Urothelium cell line (cell line): ENCODE measurements around the gene RNF150.

Experiments used
- DNase-seq: peaks from one replicate; pipeline ENCODE4 v3.0.0; 2011; ENCODE audit warnings: low spot score, mixed read lengths
- FAIRE-seq: peaks from 2 replicates; lab custom pipeline; 2011; peaks lifted over from hg19 to GRCh38; lab: Jason Lieb, UNC

Gene RNF150

GRCh38 chr4:140871368-140871767 lies 261.9 kb downstream of the RNF150 start:
- FAIRE-seq = no peak
- DNase-seq = no peak

GRCh38 chr4:140870427-140870826 lies 262.8 kb downstream of the RNF150 start:
- DNase-seq (no peak), FAIRE-seq (no peak)

DNA sequence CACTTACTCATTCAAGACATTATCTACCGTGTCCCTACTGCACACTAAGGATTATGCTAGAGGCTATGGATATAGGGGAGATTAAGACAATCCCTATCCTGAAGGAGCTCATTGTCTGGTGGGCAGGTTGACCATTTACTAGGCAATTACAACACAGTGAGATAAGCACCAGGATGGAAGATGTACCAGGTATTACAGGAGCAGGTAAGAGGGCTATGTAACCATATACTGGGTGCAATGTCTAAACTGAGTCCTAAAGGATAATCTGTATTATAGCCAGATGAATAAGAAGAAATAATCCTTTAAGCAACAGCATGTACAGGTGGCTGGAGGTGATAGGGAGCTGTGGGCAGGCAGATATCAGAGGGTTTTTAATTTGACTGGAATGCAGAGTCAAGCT lies 263.8 kb downstream of the RNF150 start:
- DNase-seq (no peak), FAIRE-seq (no peak)

- DNase-seq (no peak), FAIRE-seq (no peak)
Observed at GRCh38 chr4:140867356-140867755, 265.9 kb downstream of the RNF150 start.

DNA sequence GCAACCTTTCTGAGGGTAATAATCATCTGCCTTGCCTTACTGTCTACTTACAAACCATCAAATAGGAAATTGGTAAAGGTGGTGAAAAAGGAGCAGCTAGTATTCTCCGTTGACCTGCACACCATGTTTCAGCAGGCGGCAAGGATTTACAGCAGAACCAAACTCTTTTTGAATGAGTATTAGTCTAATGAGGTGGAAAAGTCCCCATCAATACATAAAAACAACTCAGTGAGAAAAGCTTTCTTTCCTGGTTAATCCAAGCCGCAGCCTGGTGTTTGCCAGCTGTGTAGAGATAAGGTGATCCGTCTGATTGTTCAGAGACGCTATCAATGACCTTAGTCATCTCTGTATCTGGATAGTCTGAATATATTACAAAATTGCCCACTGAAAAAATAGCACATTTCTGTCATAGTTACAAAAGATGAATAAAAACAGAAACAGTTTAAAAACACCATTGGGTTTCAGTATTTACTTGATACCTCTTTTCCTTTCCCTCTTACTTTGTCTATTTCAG lies 266.7 kb downstream of the RNF150 start:
- no peak for FAIRE-seq
- DNase-seq = no peak

GRCh38 chr4:140865253-140866217 lies 267.7 kb downstream of the RNF150 start:
- DNase-seq (no peak), FAIRE-seq (no peak)

DNA sequence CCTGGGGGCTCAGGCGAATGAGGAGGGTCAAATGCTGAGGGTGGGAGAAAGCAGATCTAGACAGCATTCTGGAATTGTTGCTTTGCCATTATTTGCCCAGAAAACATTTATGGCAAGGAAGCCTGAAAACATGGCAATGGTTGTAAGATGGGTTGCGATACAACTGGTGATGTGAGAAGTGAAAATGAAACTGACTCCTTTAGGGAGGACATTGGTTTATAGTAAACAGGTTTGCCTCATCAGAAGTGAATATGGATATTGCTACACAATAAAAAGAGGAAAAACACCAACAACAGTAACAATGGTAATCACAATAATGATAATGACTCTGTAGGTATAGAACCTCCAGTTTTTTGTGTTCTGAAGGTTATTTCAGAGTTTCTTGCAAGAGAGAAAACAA lies 270.1 kb downstream of the RNF150 start:
- no peak for FAIRE-seq

DNA sequence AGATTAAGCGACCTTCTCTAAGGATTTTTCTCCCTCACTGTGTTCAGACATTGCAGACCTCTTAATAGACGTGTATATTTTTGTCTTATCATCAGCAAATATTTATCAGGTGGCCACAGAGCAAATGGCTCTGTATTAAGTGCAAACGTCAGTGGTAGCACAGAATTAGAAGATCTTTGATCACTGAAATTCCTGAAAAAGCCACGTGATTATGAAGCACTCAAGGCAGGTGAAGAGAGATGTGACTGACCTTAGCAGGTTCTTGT lies 271.2 kb downstream of the RNF150 start:
- DNase-seq (no peak), FAIRE-seq (no peak)

More for the DNA sequence above, 270.1 kb downstream of the RNF150 start:
- DNase-seq = no peak

DNA sequence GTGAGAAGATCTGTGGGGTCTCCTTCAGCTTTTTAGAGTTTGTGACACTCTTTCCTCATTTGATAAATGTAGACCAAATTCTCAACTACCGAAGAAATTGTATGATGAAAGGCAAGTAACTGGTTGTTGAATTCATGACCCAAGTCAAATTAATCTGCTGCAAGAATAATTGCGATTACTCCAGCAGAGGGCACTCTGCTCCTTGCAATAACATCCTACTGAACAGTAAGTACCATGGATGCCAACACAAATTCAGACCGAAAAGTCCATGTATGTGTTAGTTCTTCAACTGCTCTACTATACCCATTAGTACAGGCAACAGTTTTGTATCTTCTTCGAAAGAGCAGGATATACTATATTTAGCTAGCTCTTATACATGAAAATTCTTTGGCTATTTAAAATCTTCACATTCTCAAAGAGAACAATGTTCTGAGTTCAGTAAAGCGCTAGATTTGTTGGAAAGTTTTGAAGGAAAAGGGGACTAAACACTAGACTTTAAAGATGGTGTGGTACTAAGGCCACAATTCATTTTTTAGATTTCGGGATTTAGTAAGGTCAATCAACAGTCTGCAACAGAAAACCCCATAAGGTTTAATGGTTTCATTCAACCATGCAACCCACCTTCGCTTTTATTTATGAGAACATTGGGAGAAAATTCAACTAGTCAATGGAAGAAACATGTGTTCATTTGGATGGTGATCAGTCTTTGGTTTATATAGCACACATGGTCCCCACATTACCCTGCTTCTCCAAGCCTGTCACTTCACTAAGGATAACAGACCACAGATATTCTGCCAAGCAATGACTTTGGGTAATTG lies 271.7 kb downstream of the RNF150 start:
- DNase-seq (peak; percentile 50), FAIRE-seq (no peak)

GRCh38 chr4:140858897-140859296 lies 274.4 kb downstream of the RNF150 start:
- no peak for DNase-seq
- no peak for FAIRE-seq

- DNase-seq (no peak), FAIRE-seq (no peak)
Observed at GRCh38 chr4:140857111-140857510, 276.2 kb downstream of the RNF150 start.

GRCh38 chr4:140856621-140857062 lies 276.6 kb downstream of the RNF150 start:
- FAIRE-seq = no peak
- peak; percentile 61 for DNase-seq

DNA sequence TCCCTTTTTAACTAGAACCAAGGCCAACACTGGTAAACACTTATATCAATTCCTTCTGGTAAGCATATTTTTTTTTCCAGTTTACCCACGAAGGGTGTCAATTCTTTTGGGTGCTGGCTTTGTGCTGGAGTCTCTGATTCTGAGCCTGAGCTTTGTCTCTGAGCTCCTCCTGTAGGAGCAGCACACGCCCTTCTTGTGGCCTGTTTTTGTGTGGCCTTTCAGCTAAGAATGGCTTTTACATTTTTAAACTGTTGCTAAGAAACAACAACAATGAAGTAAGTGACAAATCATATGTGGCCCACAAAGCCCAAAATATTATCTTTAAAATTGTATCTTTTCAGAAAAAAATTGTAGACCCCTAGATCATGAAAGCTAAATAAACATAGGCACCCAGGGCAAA lies 279.1 kb downstream of the RNF150 start:
- DNase-seq = no peak
- FAIRE-seq = no peak

DNA sequence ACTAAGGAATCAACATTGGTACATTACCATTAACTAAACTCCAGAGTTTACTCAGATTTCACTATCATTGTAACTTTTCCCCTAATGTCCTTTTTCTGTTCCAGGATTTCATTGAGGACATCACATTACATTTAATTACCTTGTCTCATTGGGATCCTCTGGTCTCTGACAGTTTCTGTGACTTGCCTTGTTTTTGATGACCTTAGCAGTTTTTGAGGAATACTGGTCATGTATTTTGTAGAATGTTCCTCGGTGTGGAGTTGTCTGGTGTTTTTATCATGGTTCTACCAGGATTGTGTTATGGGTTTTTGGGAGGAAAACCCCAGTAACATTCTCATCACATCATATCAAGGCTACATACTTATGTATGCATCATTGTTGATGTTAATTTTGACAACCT lies 281.5 kb downstream of the RNF150 start:
- DNase-seq (no peak), FAIRE-seq (no peak)

DNA sequence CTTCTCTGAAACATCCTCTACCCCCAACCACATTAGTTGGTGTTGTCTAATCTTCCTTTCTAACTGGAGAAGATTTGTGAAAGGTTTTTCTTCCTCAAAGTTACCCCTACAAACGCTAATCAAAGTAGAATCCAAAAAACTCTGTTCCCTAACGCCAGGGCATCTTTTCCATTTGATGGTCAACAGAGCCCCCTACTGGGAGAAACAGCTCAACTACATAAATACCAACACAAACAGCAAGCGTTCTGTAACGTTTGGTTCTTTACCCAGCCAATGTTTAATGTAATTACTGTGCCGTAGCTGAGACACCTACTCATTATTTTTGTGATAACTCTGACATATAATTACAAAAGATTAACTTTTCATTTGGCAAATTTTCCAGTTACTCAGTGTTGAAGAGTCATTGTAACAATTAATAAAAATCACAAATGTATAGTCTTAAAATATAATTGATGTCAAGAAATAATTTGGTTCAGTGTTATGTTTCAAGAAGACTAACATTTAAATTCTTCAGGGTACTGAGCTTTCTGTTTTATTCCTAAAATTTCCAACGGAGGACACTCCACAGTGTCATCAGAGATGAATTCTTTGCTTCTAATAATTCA lies 282.1 kb downstream of the RNF150 start:
- DNase-seq (peak; percentile 61), FAIRE-seq (no peak)

- FAIRE-seq = no peak
Observed at GRCh38 chr4:140849526-140849925, 283.7 kb downstream of the RNF150 start.

DNA sequence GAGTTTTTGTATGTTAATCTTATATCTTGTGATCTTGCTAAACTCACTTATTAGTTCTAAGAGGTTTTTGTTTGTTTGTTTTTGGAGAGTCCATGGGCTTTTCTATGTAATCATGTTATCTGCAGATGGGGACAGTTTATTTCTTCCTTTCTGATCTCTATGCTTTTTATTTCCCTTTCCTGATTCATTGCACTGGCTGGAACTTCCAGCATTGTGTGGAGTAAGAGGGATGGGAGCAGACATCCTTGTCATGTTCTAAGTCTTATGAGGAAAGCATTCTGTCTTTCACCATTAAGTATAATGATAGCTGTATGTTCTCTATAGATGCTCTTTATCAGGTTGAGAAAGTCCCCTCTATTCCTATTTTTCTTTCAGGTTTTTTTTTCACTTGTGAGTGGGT lies 286.5 kb downstream of the RNF150 start:
- no peak for FAIRE-seq
- DNase-seq = no peak

More at GRCh38 chr4:140849526-140849925, 283.7 kb downstream of the RNF150 start:
- DNase-seq = no peak

DNA sequence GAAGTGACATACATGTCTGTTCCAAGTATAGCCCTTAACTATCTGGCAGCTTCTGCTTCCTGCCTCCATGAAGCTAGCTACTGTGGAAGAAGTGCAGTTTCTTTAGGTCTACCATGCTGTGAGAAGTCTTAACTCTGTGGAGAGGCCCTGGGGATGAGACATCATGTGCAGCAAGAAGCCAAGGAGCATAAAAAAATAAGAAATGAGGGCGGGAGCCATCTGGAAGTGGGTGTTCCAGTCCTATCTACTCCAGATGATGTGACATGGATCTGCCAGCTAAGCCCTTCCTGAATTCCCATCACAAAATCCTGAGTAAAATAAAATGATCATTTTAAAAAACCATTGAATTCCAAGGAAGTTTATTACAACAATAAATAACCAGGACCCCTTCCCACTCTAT lies 289.2 kb downstream of the RNF150 start:
- DNase-seq (no peak), FAIRE-seq (no peak)

DNA sequence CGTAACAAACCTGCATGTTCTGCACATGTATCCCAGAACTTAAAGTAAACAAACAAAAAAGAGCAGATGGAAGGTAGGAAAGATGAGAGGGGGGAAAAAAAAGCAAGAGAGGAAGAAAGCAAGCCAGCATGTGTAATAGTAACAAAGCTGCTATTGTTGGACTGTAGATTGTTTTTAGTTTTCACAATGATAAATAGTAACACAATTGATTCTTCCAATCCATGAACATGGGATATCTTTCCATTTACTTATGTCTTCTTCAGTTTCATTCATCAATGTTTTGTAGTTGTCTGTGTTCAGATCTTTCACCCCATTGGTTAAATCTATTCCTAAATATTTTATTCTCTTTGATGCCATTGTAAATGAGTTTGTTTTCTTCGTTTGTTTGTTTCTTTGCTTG lies 292.1 kb downstream of the RNF150 start:
- no peak for DNase-seq
- no peak for FAIRE-seq

DNA sequence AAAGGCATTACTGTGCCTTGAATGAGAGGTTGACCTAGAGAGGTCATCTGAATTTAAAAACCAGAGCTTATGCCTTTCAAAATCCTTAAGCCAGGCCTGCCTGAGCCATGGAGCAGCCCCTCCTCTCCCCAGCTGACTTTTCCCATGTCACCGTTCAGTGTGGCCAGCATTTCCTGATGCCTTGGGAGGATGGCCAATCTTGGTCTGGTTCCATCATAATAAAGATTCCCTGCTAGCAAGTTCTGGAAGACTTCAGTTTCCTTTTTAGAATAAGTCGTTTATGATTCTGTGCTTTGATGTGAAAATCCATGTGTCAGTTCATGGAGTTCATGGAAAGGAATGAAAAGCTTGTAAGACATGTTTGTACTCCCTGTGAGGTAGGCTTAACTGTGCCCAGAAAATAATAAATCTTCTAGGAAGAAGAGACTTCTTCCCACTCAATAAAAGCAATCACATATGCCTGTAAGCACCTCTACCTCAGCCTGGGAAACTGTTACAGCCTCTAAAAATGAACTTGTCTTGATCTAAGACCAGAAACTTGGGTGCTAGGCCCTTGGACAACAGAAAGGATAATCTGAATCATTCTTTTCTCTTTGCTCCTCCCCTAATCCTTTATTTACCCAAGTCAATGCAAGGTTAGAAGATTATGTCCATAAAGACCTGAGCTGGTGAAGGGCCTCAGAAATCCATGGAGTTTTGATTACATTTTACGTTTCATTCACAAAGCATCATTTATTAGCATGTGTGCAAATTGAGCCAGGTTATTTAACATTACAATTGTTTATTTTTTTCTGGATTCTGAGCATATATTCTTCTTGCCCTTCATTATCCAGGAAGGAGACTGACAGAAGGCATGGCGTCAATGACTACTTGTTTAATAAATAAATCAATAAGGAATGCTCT lies 293.1 kb downstream of the RNF150 start:
- DNase-seq (no peak), FAIRE-seq (no peak)
